Mesenchymal stem cell (in vitro differentiated cells and primary cell): ENCODE data around the gene MCMBP.

Experiments used
- DNase-seq: peaks from one replicate; pipeline ENCODE4 v3.0.0-alpha.2; 2013
- H2AFZ ChIP-seq: one replicate; pipeline ENCODE4 v1.6.1; 2013; ENCODE audit warnings: low read depth, mild to moderate bottlenecking, control low read depth, inconsistent platforms, low read length, moderate library complexity
- H2AK5ac ChIP-seq: 2 replicates; pipeline ENCODE4 v1.6.1; 2013; ENCODE audit warnings: low read length, moderate library complexity, mild to moderate bottlenecking, inconsistent platforms; ENCODE audit not compliant: severe bottlenecking
- H2BK120ac ChIP-seq: one replicate; pipeline ENCODE4 v1.6.1; 2013; ENCODE audit warnings: low read depth, mild to moderate bottlenecking, inconsistent platforms, low read length, moderate library complexity
- H2BK12ac ChIP-seq, 2 experiments: one replicate each; pipeline ENCODE4 v1.6.1; 2013; ENCODE audit warnings: inconsistent platforms in 2 of 2, low read length in 2 of 2, mild to moderate bottlenecking in 2 of 2, moderate library complexity in 2 of 2, control low read depth in 1 of 2
- H2BK15ac ChIP-seq: one replicate; pipeline ENCODE4 v1.6.1; 2013; ENCODE audit warnings: mild to moderate bottlenecking, low read depth, inconsistent platforms; ENCODE audit not compliant: poor library complexity, severe bottlenecking
- H2BK5ac ChIP-seq: 2 replicates; pipeline ENCODE4 v1.6.1; 2013; ENCODE audit warnings: low read depth, mild to moderate bottlenecking, low read length, control low read depth, inconsistent platforms; ENCODE audit not compliant: poor library complexity, severe bottlenecking
- H3K14ac ChIP-seq, 2 experiments: one replicate each; pipeline ENCODE4 v1.6.1; 2013; ENCODE audit warnings: inconsistent platforms in 2 of 2, low read length in 2 of 2, control low read depth in 1 of 2, mild to moderate bottlenecking in 1 of 2, moderate library complexity in 1 of 2
- H3K18ac ChIP-seq, 2 experiments: one replicate each; pipeline ENCODE4 v1.6.1; 2013; ENCODE audit warnings: inconsistent platforms in 2 of 2, low read length in 2 of 2, control low read depth in 1 of 2, low read depth in 1 of 2, mild to moderate bottlenecking in 1 of 2
- H3K23ac ChIP-seq, 2 experiments: one replicate each; pipeline ENCODE4 v1.6.1; 2013; ENCODE audit warnings: inconsistent platforms in 2 of 2, low read length in 2 of 2, mild to moderate bottlenecking in 2 of 2, moderate library complexity in 2 of 2, control low read depth in 1 of 2
- H3K27ac ChIP-seq: 2 replicates; pipeline ENCODE4 v1.5.1; 2013; ENCODE audit warnings: mild to moderate bottlenecking, moderate library complexity, low read length, control low read depth, inconsistent platforms; ENCODE audit not compliant: poor library complexity, severe bottlenecking
- H3K27me3 ChIP-seq, 2 experiments: 2 replicates each; pipeline versions ENCODE4 v1.6.1 to v1.7.0; 2013; ENCODE audit warnings: low read length in 2 of 2, mild to moderate bottlenecking in 2 of 2, moderate library complexity in 2 of 2, control low read depth in 1 of 2, inconsistent platforms in 1 of 2; ENCODE audit not compliant: control insufficient read depth in 1 of 2, insufficient read depth in 1 of 2
- H3K36me3 ChIP-seq, 2 experiments: 2 replicates each; pipeline versions ENCODE4 v1.6.1 to v1.7.0; 2013; ENCODE audit warnings: low read length in 2 of 2, control low read depth in 1 of 2, inconsistent platforms in 1 of 2, low read depth in 1 of 2, mild to moderate bottlenecking in 1 of 2; ENCODE audit not compliant: insufficient read depth in 2 of 2, control insufficient read depth in 1 of 2
- H3K4ac ChIP-seq, 2 experiments: one replicate each; pipeline ENCODE4 v1.6.1; 2013; ENCODE audit warnings: inconsistent platforms in 2 of 2, low read length in 2 of 2, mild to moderate bottlenecking in 2 of 2, moderate library complexity in 2 of 2, control low read depth in 1 of 2, low read depth in 1 of 2
- H3K4me1 ChIP-seq: 2 replicates; pipeline ENCODE4 v1.6.1; 2013; ENCODE audit warnings: low read depth, low read length, control low read depth; ENCODE audit not compliant: control insufficient read depth, insufficient read depth
- H3K4me2 ChIP-seq: 2 replicates; pipeline ENCODE4 v1.6.1; 2013; ENCODE audit warnings: low read length, mild to moderate bottlenecking, inconsistent platforms; ENCODE audit not compliant: poor library complexity, severe bottlenecking
- H3K4me3 ChIP-seq, 2 experiments: 2 replicates each; pipeline versions ENCODE4 v1.5.1 to v1.7.0; 2013; ENCODE audit warnings: low read length in 2 of 2, mild to moderate bottlenecking in 2 of 2, control low read depth in 1 of 2, low read depth in 1 of 2; ENCODE audit not compliant: insufficient read depth in 1 of 2
- H3K79me1 ChIP-seq: replicated peaks from 2 replicates; pipeline ENCODE4 v1.6.1; 2013; ENCODE audit warnings: mild to moderate bottlenecking, control low read depth, low read length, inconsistent platforms; ENCODE audit not compliant: poor library complexity, severe bottlenecking
- H3K9ac ChIP-seq: 2 replicates; pipeline ENCODE4 v1.7.0; 2013; ENCODE audit warnings: mild to moderate bottlenecking, low read length, moderate library complexity
- H3K9me3 ChIP-seq: 2 replicates; pipeline ENCODE4 v1.7.0; 2013; ENCODE audit warnings: mild to moderate bottlenecking, low read length; ENCODE audit not compliant: control insufficient read depth
- H4K8ac ChIP-seq: one replicate; pipeline ENCODE4 v1.6.1; 2013; ENCODE audit warnings: inconsistent platforms, mild to moderate bottlenecking, low read length, moderate library complexity
- H4K91ac ChIP-seq: one replicate; pipeline ENCODE4 v1.6.1; 2013; ENCODE audit warnings: mild to moderate bottlenecking, low read length, inconsistent platforms
- WGBS: methylation state at CpG from one replicate; pipeline ENCODE4 v1.1.7; 2013; ENCODE audit warnings: mixed read lengths; 5-methylcytosine and 5-hydroxymethylcytosine counted together

The MCMBP gene

DNA sequence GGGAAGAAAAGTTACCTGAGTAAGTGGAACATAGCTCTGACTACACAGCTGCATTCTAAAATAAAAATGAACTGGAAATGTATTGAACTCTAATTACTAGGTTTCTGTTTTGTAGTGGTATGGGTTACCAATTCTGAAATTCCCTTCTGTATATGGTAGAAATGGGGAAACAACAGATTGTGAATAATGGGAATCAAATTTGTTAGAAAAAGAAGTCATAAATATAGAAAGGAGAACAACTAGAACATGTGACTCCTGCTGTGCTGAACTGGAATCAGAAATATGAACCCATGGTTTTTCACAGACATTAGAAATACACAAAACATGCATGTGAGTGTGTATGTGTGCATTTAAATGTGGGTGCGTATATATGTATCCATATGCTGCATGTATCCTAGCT lies 27.0 kb downstream of the MCMBP start:
- WGBS: 100% methylated on average over 1 of the region's 1 CpG
- H2BK120ac ChIP-seq: no peak overlapping the region
- H4K91ac ChIP-seq: no peak overlapping the region
- no peaks in the 10 kb centered on the region for H3K9me3 ChIP-seq
- H3K36me3 ChIP-seq: peaks cover 11 to 93% of the 10 kb centered on the region in 2 experiments
- H2AK5ac ChIP-seq: no peak overlapping the region
- no peak overlapping the region for H3K18ac ChIP-seq
- H3K23ac ChIP-seq: no peak overlapping the region
- no peak overlapping the region for H3K4me3 ChIP-seq
- no peak overlapping the region for H3K4ac ChIP-seq
- H3K14ac ChIP-seq: no peak overlapping the region
- no peak overlapping the region for H3K4me2 ChIP-seq
- H2BK15ac ChIP-seq: no peak overlapping the region
- H3K27me3 ChIP-seq: no peaks in the 10 kb centered on the region
- no peak overlapping the region for H2BK12ac ChIP-seq
- H2AFZ ChIP-seq: no peak overlapping the region
- H3K79me1 ChIP-seq: peaks cover 18% of the 10 kb centered on the region
- peaks cover 1% of the 10 kb centered on the region for H3K4me1 ChIP-seq
- no peak overlapping the region for H2BK5ac ChIP-seq
- no peak for DNase-seq
- no peak overlapping the region for H4K8ac ChIP-seq
- no peak overlapping the region for H3K27ac ChIP-seq
- H3K9ac ChIP-seq: no peak overlapping the region

- Histone ChIP-seq H3K27ac (no peak overlapping the region), H3K18ac (no peak overlapping the region), H3K4me1 (peaks cover 6% of the 10 kb centered on the region), H3K4ac (no peak overlapping the region), H2BK5ac (no peak overlapping the region), H2BK15ac (no peak overlapping the region), H3K27me3 (no peaks in the 10 kb centered on the region), H2AFZ (no peak overlapping the region), H3K4me2 (no peak overlapping the region), H3K9ac (no peak overlapping the region), H2AK5ac (no peak overlapping the region), H4K91ac (no peak overlapping the region), H2BK12ac (no peak overlapping the region), H3K9me3 (no peaks in the 10 kb centered on the region), H3K14ac (no peak overlapping the region), H3K79me1 (peaks cover 3% of the 10 kb centered on the region), H4K8ac (no peak overlapping the region), H3K36me3 (peaks cover 18 to 95% of the 10 kb centered on the region in 2 experiments), H3K4me3 (no peak overlapping the region), H2BK120ac (no peak overlapping the region), H3K23ac (no peak overlapping the region)
- 93% methylated on average over 4 of the region's 4 CpGs for WGBS
- no peak for DNase-seq
These were observed 38.5 kb downstream of the MCMBP start for GRCh38 chr10:119834188-119834587.

- H3K79me1 ChIP-seq: peaks cover 6% of the 10 kb centered on the region
- H2AK5ac ChIP-seq: no peak overlapping the region
- 100% methylated on average over 1 of the region's 2 CpGs for whole genome bisulfite sequencing
- no peak overlapping the region for H3K14ac ChIP-seq
- H3K4me2 ChIP-seq: no peak overlapping the region
- no peak overlapping the region for H3K23ac ChIP-seq
- no peak overlapping the region for H4K91ac ChIP-seq
- no peak for DNase-seq
- H4K8ac ChIP-seq: no peak overlapping the region
- H3K9me3 ChIP-seq: no peaks in the 10 kb centered on the region
- no peak overlapping the region for H2BK120ac ChIP-seq
- H2AFZ ChIP-seq: no peak overlapping the region
- no peak overlapping the region for H3K4me3 ChIP-seq
- H3K4ac ChIP-seq: no peak overlapping the region
- no peak overlapping the region for H3K27ac ChIP-seq
- H2BK12ac ChIP-seq: no peak overlapping the region
- H3K27me3 ChIP-seq: no peaks in the 10 kb centered on the region
- H2BK15ac ChIP-seq: no peak overlapping the region
- peaks cover 15 to 97% of the 10 kb centered on the region in 2 experiments for H3K36me3 ChIP-seq
- peaks cover 6% of the 10 kb centered on the region for H3K4me1 ChIP-seq
- H3K18ac ChIP-seq: no peak overlapping the region
- H2BK5ac ChIP-seq: no peak overlapping the region
- no peak overlapping the region for H3K9ac ChIP-seq
These were observed 39.7 kb downstream of the MCMBP start for GRCh38 chr10:119832951-119833350.

DNA sequence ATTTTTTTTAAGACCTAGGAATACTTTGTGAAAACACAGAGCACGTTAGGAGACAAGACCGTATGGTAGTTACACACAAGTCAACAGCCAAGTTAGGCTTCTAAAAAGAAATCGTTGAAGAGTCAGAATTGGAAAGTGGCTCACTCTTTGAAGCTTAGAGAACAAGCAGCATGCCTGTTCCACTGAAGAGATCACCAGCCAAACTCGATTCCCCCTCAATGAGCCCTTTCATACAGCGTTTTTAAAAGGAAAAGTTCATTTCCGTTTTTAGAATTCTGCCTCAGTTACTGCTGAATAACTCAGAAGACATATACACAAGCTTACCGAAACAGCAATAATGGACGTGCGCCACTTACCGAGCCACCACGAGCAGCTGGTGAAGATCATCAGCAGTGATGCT lies 41.0 kb downstream of the MCMBP start:
- peaks cover 6% of the 10 kb centered on the region for H3K4me1 ChIP-seq
- H3K23ac ChIP-seq: no peak overlapping the region
- H3K18ac ChIP-seq: no peak overlapping the region
- no peak overlapping the region for H3K4ac ChIP-seq
- H3K4me2 ChIP-seq: no peak overlapping the region
- no peak overlapping the region for H2BK15ac ChIP-seq
- no peaks in the 10 kb centered on the region for H3K9me3 ChIP-seq
- H2AFZ ChIP-seq: no peak overlapping the region
- WGBS: 98% methylated on average over 11 of the region's 11 CpGs
- no peak overlapping the region for H4K8ac ChIP-seq
- no peak for DNase-seq
- no peak overlapping the region for H4K91ac ChIP-seq
- H2BK12ac ChIP-seq: no peak overlapping the region
- no peak overlapping the region for H2BK5ac ChIP-seq
- H3K79me1 ChIP-seq: peaks cover 6% of the 10 kb centered on the region
- no peak overlapping the region for H2BK120ac ChIP-seq
- H3K27me3 ChIP-seq: no peaks in the 10 kb centered on the region
- H2AK5ac ChIP-seq: no peak overlapping the region
- no peak overlapping the region for H3K14ac ChIP-seq
- peaks cover 22 to 99% of the 10 kb centered on the region in 2 experiments for H3K36me3 ChIP-seq
- no peak overlapping the region for H3K9ac ChIP-seq
- no peak overlapping the region for H3K4me3 ChIP-seq
- H3K27ac ChIP-seq: no peak overlapping the region
